BJ (cell line): ENCODE measurements around the gene DIP2C. TPM values are rescaled to one million over a fixed set of nuclear protein-coding genes. Genes with fewer than 3 reads are reported as not detected.

Experiments used
- CTCF ChIA-PET: fragments of 350-600 bp; formaldehyde crosslinking; extraction: SDS; loops from one replicate; lab custom pipeline; 2021; ENCODE audit warnings: antibody characterized with exemption, inconsistent platforms; lab: Yijun Ruan, JAX
- POLR2A ChIA-PET: fragments of 300-600 bp; sonication (Branson Sonifier 250); formaldehyde crosslinking; extraction: SDS; loops from one replicate; lab custom pipeline; 2021; ENCODE audit warnings: antibody characterized with exemption; lab: Charles Lee
- DNase-seq: peaks from one replicate; pipeline ENCODE4 v3.0.0-alpha.2; 2011; ENCODE audit warnings: low read depth
- H3K27me3 ChIP-seq: 2 replicates; pipeline ENCODE4 v1.6.0; 2011; ENCODE audit warnings: low read length; ENCODE audit not compliant: control insufficient read depth, insufficient read depth
- H3K36me3 ChIP-seq: 2 replicates; pipeline ENCODE4 v1.5.1; 2011; ENCODE audit warnings: low read length; ENCODE audit not compliant: control insufficient read depth, insufficient read depth
- H3K4me3 ChIP-seq: 2 replicates; pipeline ENCODE4 v1.5.1; 2011; ENCODE audit warnings: low read depth, mild to moderate bottlenecking, control low read depth, low read length
- polyA plus RNA-seq: library from polyadenylated mRNA; depleted of rRNA; stranded (reverse); fragments of >200 nt; gene quantifications from 2 replicates; pipeline ENCODE4 v1.2.3, GENCODE V29; 2011
- TF ChIP-seq, protein P1 (sequence below): IDR thresholded peaks from 2 replicates; pipeline ENCODE4 v1.5.1; 2011; ENCODE audit warnings: low read depth, mild to moderate bottlenecking, control low read depth, inconsistent platforms, low read length, moderate library complexity; ENCODE audit not compliant: insufficient read depth

The DIP2C gene
- polyA plus RNA-seq, 1 experiment = 9.3 TPM

DNA sequence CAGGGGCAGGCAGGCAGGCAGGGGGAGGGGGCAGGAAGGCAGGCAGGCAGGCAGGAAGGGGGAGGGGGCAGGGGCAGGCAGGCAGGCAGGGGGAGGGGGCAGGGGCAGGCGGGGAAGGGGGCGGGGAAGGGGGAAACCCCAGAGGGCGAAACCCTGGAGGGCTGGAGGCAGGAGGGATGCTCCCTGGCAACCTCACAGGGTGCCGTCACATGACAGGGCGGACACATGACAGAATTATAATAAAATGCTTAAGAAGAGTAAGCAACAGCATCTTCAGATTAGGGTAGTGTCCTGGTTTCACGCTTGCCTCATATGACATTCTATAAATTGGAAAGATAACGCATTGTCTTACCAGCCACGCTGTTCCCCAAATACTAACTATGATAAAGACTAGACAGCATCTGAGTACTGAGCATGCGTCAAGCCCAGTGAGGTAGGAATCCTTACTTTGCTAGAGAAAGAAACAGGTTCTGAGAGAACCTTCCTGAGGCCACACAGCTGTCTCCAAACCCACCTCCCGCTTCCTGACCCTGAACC lies 131.6 kb downstream of the DIP2C start:
- no peak for DNase-seq
- no peaks in the 10 kb centered on the region for H3K36me3 ChIP-seq
- CTCF ChIA-PET = no interaction called here
- H3K4me3 ChIP-seq = no peak overlapping the region
- H3K27me3 ChIP-seq = no peaks in the 10 kb centered on the region
- TF ChIP-seq, protein P1, sequence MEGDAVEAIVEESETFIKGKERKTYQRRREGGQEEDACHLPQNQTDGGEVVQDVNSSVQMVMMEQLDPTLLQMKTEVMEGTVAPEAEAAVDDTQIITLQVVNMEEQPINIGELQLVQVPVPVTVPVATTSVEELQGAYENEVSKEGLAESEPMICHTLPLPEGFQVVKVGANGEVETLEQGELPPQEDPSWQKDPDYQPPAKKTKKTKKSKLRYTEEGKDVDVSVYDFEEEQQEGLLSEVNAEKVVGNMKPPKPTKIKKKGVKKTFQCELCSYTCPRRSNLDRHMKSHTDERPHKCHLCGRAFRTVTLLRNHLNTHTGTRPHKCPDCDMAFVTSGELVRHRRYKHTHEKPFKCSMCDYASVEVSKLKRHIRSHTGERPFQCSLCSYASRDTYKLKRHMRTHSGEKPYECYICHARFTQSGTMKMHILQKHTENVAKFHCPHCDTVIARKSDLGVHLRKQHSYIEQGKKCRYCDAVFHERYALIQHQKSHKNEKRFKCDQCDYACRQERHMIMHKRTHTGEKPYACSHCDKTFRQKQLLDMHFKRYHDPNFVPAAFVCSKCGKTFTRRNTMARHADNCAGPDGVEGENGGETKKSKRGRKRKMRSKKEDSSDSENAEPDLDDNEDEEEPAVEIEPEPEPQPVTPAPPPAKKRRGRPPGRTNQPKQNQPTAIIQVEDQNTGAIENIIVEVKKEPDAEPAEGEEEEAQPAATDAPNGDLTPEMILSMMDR = no peak
- POLR2A ChIA-PET = no interaction called here

DNA sequence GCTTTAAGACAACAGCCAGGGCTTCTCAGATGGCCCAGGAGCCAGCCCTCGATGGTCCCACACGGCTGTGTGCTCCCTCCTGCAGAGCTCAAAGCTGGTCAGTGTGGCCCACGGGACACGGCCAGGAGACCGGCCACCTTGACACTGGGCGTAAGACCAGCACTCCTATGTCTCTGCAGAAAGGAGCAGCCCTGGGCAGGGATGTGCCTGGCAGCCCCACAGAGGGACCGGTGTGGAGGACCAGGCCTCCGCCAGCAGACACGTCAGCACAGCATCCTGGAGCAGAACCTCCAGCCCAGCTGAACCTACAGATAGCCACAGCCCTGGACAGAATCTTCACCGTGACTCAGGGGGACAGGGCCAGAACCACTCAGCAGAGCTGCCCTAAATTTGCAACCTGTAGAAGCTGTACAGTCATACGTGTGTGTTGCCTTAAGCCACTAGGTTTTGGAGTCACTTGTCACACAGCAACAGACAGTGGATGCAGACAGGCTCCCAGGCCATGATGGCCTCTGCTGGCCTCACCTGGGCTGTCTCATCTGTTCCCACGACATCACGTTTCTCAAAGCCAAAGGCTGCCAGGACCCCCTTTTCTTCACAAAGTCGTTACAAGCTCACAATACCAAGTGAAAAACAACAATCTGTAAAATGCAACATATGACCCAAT lies 132.4 kb downstream of the DIP2C start:
- POLR2A ChIA-PET = no interaction called here
- CTCF ChIA-PET = no interaction called here
- no peak overlapping the region for H3K4me3 ChIP-seq
- H3K27me3 ChIP-seq = no peaks in the 10 kb centered on the region
- TF ChIP-seq, protein P1 = no peak
- no peaks in the 10 kb centered on the region for H3K36me3 ChIP-seq
- DNase-seq = no peak

DNA sequence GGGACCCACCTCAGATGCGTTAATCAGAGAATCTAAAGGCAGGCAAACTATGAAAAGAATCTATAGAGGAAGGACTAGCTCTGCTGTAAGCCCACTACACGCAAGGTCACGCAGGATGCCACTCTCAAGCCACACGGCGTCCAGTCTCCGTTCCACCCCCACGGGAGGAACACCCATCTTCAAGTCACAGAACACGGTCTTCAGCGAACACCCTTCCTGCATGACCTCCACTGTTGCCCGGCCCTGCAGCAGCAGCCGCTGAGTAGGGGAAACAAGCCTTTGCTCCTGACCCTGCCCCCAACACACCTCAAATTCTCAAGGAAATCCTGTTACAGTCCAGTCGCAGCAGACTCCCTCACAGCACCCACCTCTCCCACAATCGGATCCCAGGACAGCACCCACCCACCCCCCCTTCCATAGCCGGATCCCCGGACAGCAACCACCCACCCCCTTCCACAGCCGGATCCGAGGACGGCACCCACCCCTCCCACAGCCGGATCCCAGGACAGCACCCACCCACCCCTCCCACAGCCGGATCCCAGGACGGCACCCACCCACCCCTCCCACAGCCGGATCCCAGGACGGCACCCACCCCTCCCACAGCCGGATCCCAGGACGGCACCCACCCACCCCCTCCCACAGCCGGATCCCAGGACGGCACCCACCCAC lies 133.7 kb downstream of the DIP2C start:
- TF ChIP-seq, protein P1 = no peak
- no peaks in the 10 kb centered on the region for H3K36me3 ChIP-seq
- CTCF ChIA-PET = no interaction called here
- DNase-seq = no peak
- H3K27me3 ChIP-seq = no peaks in the 10 kb centered on the region
- POLR2A ChIA-PET = no interaction called here
- no peak overlapping the region for H3K4me3 ChIP-seq

DNA sequence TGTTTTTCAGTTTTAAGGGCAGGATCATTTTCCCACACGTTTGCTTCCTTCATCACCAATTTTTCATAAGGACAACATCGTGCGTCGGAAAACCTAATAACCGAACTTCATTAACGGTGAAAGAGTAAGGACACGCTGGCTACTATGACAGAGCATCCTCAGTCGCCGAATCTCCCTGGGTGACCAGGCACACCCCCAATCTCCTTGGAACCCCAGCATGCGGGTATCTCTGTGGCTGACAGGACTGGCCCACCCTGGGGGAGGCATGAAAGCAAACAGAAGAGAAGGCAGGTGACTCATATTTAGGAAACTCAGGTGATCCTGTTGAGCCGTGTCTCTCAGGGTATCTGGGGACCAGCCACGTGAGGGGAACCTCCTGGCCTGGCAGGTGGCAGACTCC lies 134.2 kb downstream of the DIP2C start:
- no peak for DNase-seq
- TF ChIP-seq, protein P1 = no peak
- Histone ChIP-seq H3K4me3 (no peak overlapping the region), H3K27me3 (no peaks in the 10 kb centered on the region), H3K36me3 (no peaks in the 10 kb centered on the region)
- ChIA-PET POLR2A (no interaction called here), CTCF (no interaction called here)

DNA sequence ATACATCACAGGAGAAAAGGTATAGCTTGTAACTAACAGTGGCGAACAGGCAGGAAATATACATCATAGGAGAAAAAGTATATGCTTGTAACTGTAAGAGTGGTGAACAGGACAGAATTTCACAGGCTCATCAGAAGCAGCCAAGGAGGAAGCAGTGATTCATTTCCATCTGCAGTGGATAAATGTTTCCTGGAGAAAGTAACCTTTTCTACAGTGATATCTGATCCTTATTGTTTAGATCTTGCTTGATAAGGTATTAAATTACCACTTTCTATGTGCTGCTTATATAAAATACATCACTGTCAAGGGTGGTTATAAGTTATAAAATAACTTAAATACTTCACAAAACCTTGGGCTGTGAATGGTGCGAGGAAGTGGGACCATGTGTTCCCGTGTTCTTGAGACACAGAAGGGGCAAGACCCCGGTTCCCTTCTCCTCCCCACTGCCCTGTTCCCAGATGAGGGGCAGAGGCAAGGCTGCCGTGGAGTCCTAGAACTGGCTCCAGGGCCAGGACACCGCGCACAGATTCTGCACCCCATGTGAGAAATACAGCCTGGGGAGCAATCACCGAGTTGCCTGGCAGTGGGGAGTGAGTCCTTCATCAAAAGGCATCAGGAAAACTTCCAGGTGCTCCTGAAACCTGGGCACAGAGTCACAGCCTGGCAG lies 135.2 kb downstream of the DIP2C start:
- Histone ChIP-seq H3K27me3 (no peaks in the 10 kb centered on the region), H3K4me3 (no peak overlapping the region), H3K36me3 (no peaks in the 10 kb centered on the region)
- ChIA-PET CTCF (no interaction called here), POLR2A (no interaction called here)
- TF ChIP-seq, protein P1 = no peak
- no peak for DNase-seq
